Measurements from ENCODE around the gene CMSS1.

CMSS1 gene

GRCh38 chr3:100089812-100090668, 272.4 kb downstream of the CMSS1 start (continued):
- no peak for TF ChIP-seq ZFP30 (CRISPR knock-in tag; IDR thresholded peaks at IDR 0.05)
- no peak for TF ChIP-seq CSDC2 (CRISPR knock-in tag; IDR thresholded peaks at IDR 0.05)
- TF ChIP-seq, protein P1, sequence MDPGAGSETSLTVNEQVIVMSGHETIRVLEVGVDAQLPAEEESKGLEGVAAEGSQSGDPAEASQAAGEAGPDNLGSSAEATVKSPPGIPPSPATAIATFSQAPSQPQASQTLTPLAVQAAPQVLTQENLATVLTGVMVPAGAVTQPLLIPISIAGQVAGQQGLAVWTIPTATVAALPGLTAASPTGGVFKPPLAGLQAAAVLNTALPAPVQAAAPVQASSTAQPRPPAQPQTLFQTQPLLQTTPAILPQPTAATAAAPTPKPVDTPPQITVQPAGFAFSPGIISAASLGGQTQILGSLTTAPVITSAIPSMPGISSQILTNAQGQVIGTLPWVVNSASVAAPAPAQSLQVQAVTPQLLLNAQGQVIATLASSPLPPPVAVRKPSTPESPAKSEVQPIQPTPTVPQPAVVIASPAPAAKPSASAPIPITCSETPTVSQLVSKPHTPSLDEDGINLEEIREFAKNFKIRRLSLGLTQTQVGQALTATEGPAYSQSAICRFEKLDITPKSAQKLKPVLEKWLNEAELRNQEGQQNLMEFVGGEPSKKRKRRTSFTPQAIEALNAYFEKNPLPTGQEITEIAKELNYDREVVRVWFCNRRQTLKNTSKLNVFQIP (CRISPR knock-in tag; IDR thresholded peaks at IDR 0.05; ENCODE audit: borderline replicate concordance, low read depth): no peak
- no peak for TF ChIP-seq PATZ1 (CRISPR knock-in tag; IDR thresholded peaks at IDR 0.05; ENCODE audit: borderline replicate concordance)
- no peak for TF ChIP-seq TCF4 (CRISPR knock-in tag; IDR thresholded peaks at IDR 0.05; ENCODE audit: borderline replicate concordance)

DNA sequence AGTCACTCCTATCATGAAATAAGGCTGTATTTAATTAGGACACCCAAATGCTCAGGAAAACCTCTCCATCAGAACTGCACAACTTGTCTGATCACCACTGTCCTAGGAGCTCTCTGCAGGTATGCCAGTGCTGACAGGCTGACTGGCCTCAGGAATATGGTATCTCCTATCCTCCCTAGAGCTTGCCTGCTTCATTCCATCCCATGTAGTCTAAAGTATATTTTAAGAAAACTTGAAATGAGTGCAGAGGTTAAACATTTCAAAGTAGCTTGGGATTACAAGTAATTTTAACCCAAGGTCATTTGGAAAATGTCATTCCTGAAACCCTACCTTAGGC, 273.0 kb downstream of the CMSS1 start:
- peak; percentile 43 for ATAC-seq
- TF ChIP-seq RARB (CRISPR knock-in tag; IDR thresholded peaks at IDR 0.05): no peak
- TF ChIP-seq PPARA (CRISPR knock-in tag; IDR thresholded peaks at IDR 0.05; ENCODE audit: borderline replicate concordance): no peak
- no peak for TF ChIP-seq ZNF8 (CRISPR knock-in tag; IDR thresholded peaks at IDR 0.05)
- TF ChIP-seq CREB5 (CRISPR knock-in tag; IDR thresholded peaks at IDR 0.05; ENCODE audit: low read depth): no peak
- no peak for TF ChIP-seq ZNF565 (CRISPR knock-in tag; conservative IDR thresholded peaks at IDR 0.05; ENCODE audit: low read depth)
- TF ChIP-seq TSHZ2 (CRISPR knock-in tag; IDR thresholded peaks at IDR 0.05): no peak
- TF ChIP-seq ZC3H10 (CRISPR knock-in tag; IDR thresholded peaks at IDR 0.05): no peak
- no peak for TF ChIP-seq CSRNP3 (CRISPR knock-in tag; IDR thresholded peaks at IDR 0.05)
- TF ChIP-seq ZNF70 (CRISPR knock-in tag; IDR thresholded peaks at IDR 0.05): no peak
- no peak for TF ChIP-seq ARNTL (CRISPR knock-in tag; IDR thresholded peaks at IDR 0.05; ENCODE audit: borderline replicate concordance, low read depth)
- no peak for TF ChIP-seq ESRRG (CRISPR knock-in tag; IDR thresholded peaks at IDR 0.05)
- TF ChIP-seq, protein P1 (CRISPR knock-in tag; IDR thresholded peaks at IDR 0.05; ENCODE audit: borderline replicate concordance, low read depth): no peak
- TF ChIP-seq ZFP30 (CRISPR knock-in tag; IDR thresholded peaks at IDR 0.05): no peak
- no peak for TF ChIP-seq GLIS3 (CRISPR knock-in tag; IDR thresholded peaks at IDR 0.05)
- TF ChIP-seq SNAI2 (CRISPR knock-in tag; IDR thresholded peaks at IDR 0.05): no peak
- no peak for TF ChIP-seq OSR1 (CRISPR knock-in tag; IDR thresholded peaks at IDR 0.05)
- no peak for TF ChIP-seq TCF4 (CRISPR knock-in tag; IDR thresholded peaks at IDR 0.05; ENCODE audit: borderline replicate concordance)
- no peak for TF ChIP-seq ZFP3 (CRISPR knock-in tag; IDR thresholded peaks at IDR 0.05)
- TF ChIP-seq BACH2 (CRISPR knock-in tag; IDR thresholded peaks at IDR 0.05; ENCODE audit: borderline replicate concordance): no peak

Measured in SK-N-SH treated with all-trans-retinoic acid at 6 μM for 48 hours (cell line).